ENCODE measurements around the gene SHROOM3.
A peak's percentile ranks its signal among the peaks of the same experiment; 100 is the strongest.

Gene SHROOM3

GRCh38 chr4:76550966-76551780, 116.1 kb downstream of the SHROOM3 start:
- no peak overlapping the region for H3K4me3 Mint-ChIP-seq
- peaks cover 25% of the 10 kb centered on the region for H3K4me1 Mint-ChIP-seq
- no peaks in the 10 kb centered on the region for H3K36me3 Mint-ChIP-seq (ENCODE audit: low read depth)
- H3K9me3 Mint-ChIP-seq = no peaks in the 10 kb centered on the region
- H3K27me3 Mint-ChIP-seq (ENCODE audit: low read depth) = no peaks in the 10 kb centered on the region
- no peak for TF ChIP-seq CTCF (IDR thresholded peaks at IDR 0.05; ENCODE audit: unreplicated experiment in 3 of 3)
- H3K27ac Mint-ChIP-seq = no peak overlapping the region

- Mint-ChIP-seq H3K4me3 (no peak overlapping the region), H3K36me3 (ENCODE audit: low read depth) (no peaks in the 10 kb centered on the region), H3K27ac (no peak overlapping the region), H3K9me3 (no peaks in the 10 kb centered on the region), H3K4me1 (peaks cover 10% of the 10 kb centered on the region), H3K27me3 (ENCODE audit: low read depth) (no peaks in the 10 kb centered on the region)
- no peak for TF ChIP-seq CTCF (IDR thresholded peaks at IDR 0.05; ENCODE audit: unreplicated experiment in 3 of 3)
Observed at GRCh38 chr4:76554630-76555029, 119.6 kb downstream of the SHROOM3 start.

- peaks cover 24% of the 10 kb centered on the region for H3K4me1 Mint-ChIP-seq
- H3K4me3 Mint-ChIP-seq = no peak overlapping the region
- no peaks in the 10 kb centered on the region for H3K9me3 Mint-ChIP-seq
- H3K36me3 Mint-ChIP-seq (ENCODE audit: low read depth) = no peaks in the 10 kb centered on the region
- H3K27ac Mint-ChIP-seq = no peak overlapping the region
- TF ChIP-seq CTCF (IDR thresholded peaks at IDR 0.05; ENCODE audit: unreplicated experiment in 3 of 3) = no peak
- no peaks in the 10 kb centered on the region for H3K27me3 Mint-ChIP-seq (ENCODE audit: low read depth)
Observed at GRCh38 chr4:76556452-76556851, 121.4 kb downstream of the SHROOM3 start.

GRCh38 chr4:76558396-76559235, 123.6 kb downstream of the SHROOM3 start:
- Mint-ChIP-seq H3K27me3 (ENCODE audit: low read depth) (no peaks in the 10 kb centered on the region), H3K4me3 (no peak overlapping the region), H3K4me1 (peaks cover 41% of the 10 kb centered on the region), H3K27ac (no peak overlapping the region), H3K9me3 (no peaks in the 10 kb centered on the region), H3K36me3 (ENCODE audit: low read depth) (no peaks in the 10 kb centered on the region)
- no peak for TF ChIP-seq CTCF (IDR thresholded peaks at IDR 0.05; ENCODE audit: unreplicated experiment in 3 of 3)

GRCh38 chr4:76559236-76560071, 124.4 kb downstream of the SHROOM3 start:
- peaks cover 50% of the 10 kb centered on the region for H3K4me1 Mint-ChIP-seq
- H3K27me3 Mint-ChIP-seq (ENCODE audit: low read depth) = no peaks in the 10 kb centered on the region
- no peak for TF ChIP-seq CTCF (IDR thresholded peaks at IDR 0.05; ENCODE audit: unreplicated experiment in 3 of 3)
- H3K36me3 Mint-ChIP-seq (ENCODE audit: low read depth) = no peaks in the 10 kb centered on the region
- H3K27ac Mint-ChIP-seq = peak overlapping the region in 2 of 3 experiments; percentile 33 to 34
- H3K4me3 Mint-ChIP-seq = no peak overlapping the region
- no peaks in the 10 kb centered on the region for H3K9me3 Mint-ChIP-seq

All from nephron (organoid).